ENCODE results near the gene HIC2. TPM values are rescaled to one million over a fixed set of nuclear protein-coding genes. Genes with fewer than 3 reads are reported as not detected.
"Not testable (repeated sequence)": the region's sequence is repeated elsewhere in the genome, so short reads cannot be mapped to it uniquely, and the experiment has no call there.

HIC2 gene
- total RNA-seq, 1 experiment from 2014 or later, result 6.7 TPM

- peak; percentile 56 for ATAC-seq
- H3K4me1 ChIP-seq (ENCODE audit: control insufficient read depth in 1 of 2, insufficient read depth in 2 of 2, low read length in 2 of 2); H3K27ac ChIP-seq (ENCODE audit: low read depth, low read length); H3K9me3 ChIP-seq (ENCODE audit: control insufficient read depth in 1 of 2, insufficient read depth in 1 of 2, low read depth in 1 of 2, low read length in 2 of 2); RAD21 ChIA-PET (ENCODE audit: low non-redundant PET in 1 of 2, low total read pairs in 2 of 2, uncharacterized antibody in 2 of 2, unreplicated experiment in 2 of 2); POLR2A ChIA-PET; H4K20me1 ChIP-seq (ENCODE audit: insufficient read depth); H3K9me2 ChIP-seq (ENCODE audit: insufficient read depth); H3K4me2 ChIP-seq (ENCODE audit: low read length); CTCF ChIA-PET; BruUV-seq (replicated peaks); H3K4me3 ChIP-seq (replicated peaks in 1 of 2; ENCODE audit: low read depth in 1 of 2, low read length in 2 of 2); H3K36me3 ChIP-seq (ENCODE audit: control insufficient read depth in 1 of 2, insufficient read depth in 2 of 2, low read length in 2 of 2); H3K79me2 ChIP-seq (ENCODE audit: insufficient read depth, low read length); H3K9ac ChIP-seq (ENCODE audit: low read length); DNase-seq (ENCODE audit: low read depth, low spot score); intact Hi-C loops (cut with micrococcal nuclease); H3K27me3 ChIP-seq (ENCODE audit: insufficient read depth, low read length); H2AFZ ChIP-seq (ENCODE audit: low read depth, low read length, poor library complexity, severe bottlenecking): not testable (repeated sequence)
Measured at GRCh38 chr22:21498489-21498888, 81.3 kb downstream of the HIC2 start.

GRCh38 chr22:21499623-21500506 lies 82.7 kb downstream of the HIC2 start:
- ATAC-seq; H3K4me3 ChIP-seq (replicated peaks in 1 of 2; ENCODE audit: low read depth in 1 of 2, low read length in 2 of 2); H3K79me2 ChIP-seq (ENCODE audit: insufficient read depth, low read length); H4K20me1 ChIP-seq (ENCODE audit: insufficient read depth); H3K27ac ChIP-seq (ENCODE audit: low read depth, low read length); H3K4me2 ChIP-seq (ENCODE audit: low read length); DNase-seq (ENCODE audit: low read depth, low spot score); H3K9me2 ChIP-seq (ENCODE audit: insufficient read depth); H3K27me3 ChIP-seq (ENCODE audit: insufficient read depth, low read length); POLR2A ChIA-PET; intact Hi-C loops (cut with micrococcal nuclease); H3K36me3 ChIP-seq (ENCODE audit: control insufficient read depth in 1 of 2, insufficient read depth in 2 of 2, low read length in 2 of 2); H3K4me1 ChIP-seq (ENCODE audit: control insufficient read depth in 1 of 2, insufficient read depth in 2 of 2, low read length in 2 of 2); CTCF ChIA-PET; RAD21 ChIA-PET (ENCODE audit: low non-redundant PET in 1 of 2, low total read pairs in 2 of 2, uncharacterized antibody in 2 of 2, unreplicated experiment in 2 of 2); H3K9me3 ChIP-seq (ENCODE audit: control insufficient read depth in 1 of 2, insufficient read depth in 1 of 2, low read depth in 1 of 2, low read length in 2 of 2); H3K9ac ChIP-seq (ENCODE audit: low read length); H2AFZ ChIP-seq (ENCODE audit: low read depth, low read length, poor library complexity, severe bottlenecking): not testable (repeated sequence)
- TSS peak; percentile 38 for BruUV-seq (replicated peaks)

Other genes starting within 250 kb of the HIC2 start
- gene RIMBP3B, start 33.6 kb upstream of the HIC2 start, total RNA-seq (2021; ENCODE audit: unreplicated experiment), result 0.25 TPM
- 3.1 TPM for gene TMEM191C, start 50.0 kb downstream of the HIC2 start, total RNA-seq (2021; ENCODE audit: unreplicated experiment)
- 0.15 TPM for gene RIMBP3C, start 134.1 kb downstream of the HIC2 start, total RNA-seq (2021; ENCODE audit: unreplicated experiment)
- 55.6 TPM for gene UBE2L3, start 150.3 kb downstream of the HIC2 start, total RNA-seq (2021; ENCODE audit: unreplicated experiment)
- 78.3 TPM for gene YDJC, start 212.7 kb downstream of the HIC2 start, total RNA-seq (2021; ENCODE audit: unreplicated experiment)
- gene CCDC116, start 215.4 kb downstream of the HIC2 start, total RNA-seq (2021; ENCODE audit: unreplicated experiment), result 0.66 TPM
- 86.2 TPM for gene SDF2L1, start 224.9 kb downstream of the HIC2 start, total RNA-seq (2021; ENCODE audit: unreplicated experiment)
- 46.1 TPM for gene PPIL2, start 248.6 kb downstream of the HIC2 start, total RNA-seq (2021; ENCODE audit: unreplicated experiment)

All from HCT116 (cell line).